BLaER1 treated with 17β-estradiol and CSF1 and Interleukin-3, amounts not matched to agents 10 nM and 100 nM (cell line): ENCODE results near the gene SDF2L1.

Source experiments
- H3K27ac ChIP-seq, 11 experiments: shearing (Covaris generic); formaldehyde crosslinking; 2 replicates each; pipeline ENCODE4 v1.8.1; 2022
- H3K27me3 ChIP-seq, 11 experiments: shearing (Covaris generic); formaldehyde crosslinking; 2 replicates each; pipeline ENCODE4 v1.8.1; 2022
- H3K36me3 ChIP-seq, 11 experiments: shearing (Covaris generic); formaldehyde crosslinking; 2 replicates each; pipeline ENCODE4 v1.8.1; 2022
- H3K4me1 ChIP-seq, 10 experiments: shearing (Covaris generic); formaldehyde crosslinking; 2 replicates each; pipeline ENCODE4 v1.8.1; 2022
- H3K4me2 ChIP-seq, 11 experiments: shearing (Covaris generic); formaldehyde crosslinking; 2 replicates each; pipeline ENCODE4 v1.8.1; 2022
- H3K4me3 ChIP-seq, 10 experiments: shearing (Covaris generic); formaldehyde crosslinking; 2 replicates each; pipeline ENCODE4 v1.8.1; 2022
- H3K9ac ChIP-seq, 11 experiments: shearing (Covaris generic); formaldehyde crosslinking; 2 replicates each; pipeline ENCODE4 v1.8.1; 2022
- H3K9me3 ChIP-seq, 11 experiments: shearing (Covaris generic); formaldehyde crosslinking; replicated peaks in 1 of 11; 2 replicates each; pipeline ENCODE4 v1.8.1; 2022
- H4K20me1 ChIP-seq, 11 experiments: shearing (Covaris generic); formaldehyde crosslinking; 2 replicates each; pipeline ENCODE4 v1.8.1; 2022
- Cebpa-rat ChIP-seq, 11 experiments: shearing (Covaris generic); IDR thresholded peaks; 2 replicates each; pipeline ENCODE4 v1.8.1; 2022

The SDF2L1 gene

GRCh38 chr22:21650280-21650679 lies 8.2 kb downstream of the SDF2L1 start:
- Histone ChIP-seq H3K4me2 (peak overlapping the region; percentile 88 to 99 (median 98)), H3K4me3 (peak overlapping the region in 6 of 10 experiments; percentile 77 to 85 (median 82); a peak in 7 of 20 replicates), H3K27ac (peak overlapping the region in 7 of 11 experiments; percentile 83 to 93 (median 88); a peak in 10 of 22 replicates), H3K27me3 (no peaks in the 10 kb centered on the region), H3K36me3 (peaks cover 23 to 69% (median 53%) of the 10 kb centered on the region in 11 experiments; a peak in 21 of 22 replicates), H3K4me1 (peaks cover 39 to 60% (median 49%) of the 10 kb centered on the region in 10 experiments), H4K20me1 (peaks cover 7 to 64% (median 16%) of the 10 kb centered on the region in 11 experiments; a peak in 15 of 22 replicates), H3K9me3 (no peaks in the 10 kb centered on the region), H3K9ac (peak overlapping the region in 9 of 11 experiments; percentile 79 to 92 (median 89); a peak in 14 of 22 replicates)
- TF ChIP-seq Cebpa-rat (IDR thresholded peaks at IDR 0.05) = no peak

DNA sequence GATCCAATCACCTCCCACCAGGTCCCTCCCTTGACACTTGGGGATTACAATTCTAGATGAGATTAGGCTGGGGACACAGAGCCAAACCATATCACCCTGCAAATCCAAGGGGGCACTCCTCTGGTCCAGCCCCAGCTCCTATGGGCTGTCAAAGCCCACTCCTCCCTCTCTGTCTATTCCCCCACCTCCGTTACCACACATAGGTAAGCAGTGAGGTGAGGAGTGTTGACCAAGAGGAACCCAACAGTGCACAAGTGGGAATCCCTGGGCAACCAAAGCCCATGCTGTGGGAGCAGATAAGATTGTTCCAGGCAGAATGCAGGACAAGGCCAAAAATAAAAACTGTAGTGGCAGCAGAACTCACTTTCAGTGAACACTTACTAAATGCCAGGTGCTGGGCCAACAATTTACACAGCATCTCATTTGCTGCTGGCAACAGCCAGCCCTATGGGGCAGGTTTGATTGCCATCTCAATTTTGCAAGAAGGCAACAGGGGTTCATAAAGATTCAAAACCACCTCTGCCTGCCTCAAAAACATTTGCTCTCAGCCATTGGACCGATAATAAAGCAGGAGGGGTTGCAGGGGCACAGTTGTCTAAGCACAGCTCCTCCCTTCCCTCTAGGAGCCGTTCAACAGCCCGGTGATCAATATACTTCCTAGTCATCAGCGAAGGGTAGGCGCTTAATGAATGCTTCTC lies 8.9 kb downstream of the SDF2L1 start:
- H3K4me2 ChIP-seq = peak overlapping the region; percentile 88 to 99 (median 98)
- no peaks in the 10 kb centered on the region for H3K9me3 ChIP-seq
- peak overlapping the region in 10 of 11 experiments; percentile 20 to 93 (median 86); a peak in 18 of 22 replicates for H3K27ac ChIP-seq
- peaks cover 19 to 64% (median 48%) of the 10 kb centered on the region in 11 experiments; a peak in 21 of 22 replicates for H3K36me3 ChIP-seq
- peaks cover 6 to 57% (median 16%) of the 10 kb centered on the region in 11 experiments; a peak in 15 of 22 replicates for H4K20me1 ChIP-seq
- H3K9ac ChIP-seq = peak overlapping the region; percentile 72 to 92 (median 88); a peak in 21 of 22 replicates
- TF ChIP-seq Cebpa-rat (IDR thresholded peaks at IDR 0.05) = no peak
- peak overlapping the region; percentile 63 to 86 (median 79) for H3K4me3 ChIP-seq
- H3K4me1 ChIP-seq = peaks cover 39 to 61% (median 50%) of the 10 kb centered on the region in 10 experiments
- no peaks in the 10 kb centered on the region for H3K27me3 ChIP-seq

GRCh38 chr22:21651521-21652009 lies 9.5 kb downstream of the SDF2L1 start:
- Histone ChIP-seq H3K27me3 (no peaks in the 10 kb centered on the region), H3K9ac (peak overlapping the region; percentile 72 to 92 (median 88); a peak in 21 of 22 replicates), H3K4me1 (peaks cover 39 to 61% (median 50%) of the 10 kb centered on the region in 10 experiments), H3K36me3 (peaks cover 14 to 58% (median 42%) of the 10 kb centered on the region in 11 experiments; a peak in 20 of 22 replicates), H3K27ac (peak overlapping the region in 10 of 11 experiments; percentile 20 to 93 (median 86); a peak in 18 of 22 replicates), H3K9me3 (no peaks in the 10 kb centered on the region), H3K4me2 (peak overlapping the region; percentile 88 to 99 (median 98)), H3K4me3 (peak overlapping the region; percentile 63 to 86 (median 79)), H4K20me1 (peaks cover 0 to 51% (median 10%) of the 10 kb centered on the region in 11 experiments; a peak in 15 of 22 replicates)
- TF ChIP-seq Cebpa-rat (IDR thresholded peaks at IDR 0.05) = no peak

GRCh38 chr22:21652010-21652546 lies 10.0 kb downstream of the SDF2L1 start:
- Histone ChIP-seq H4K20me1 (peaks cover 0 to 46% (median 7%) of the 10 kb centered on the region in 11 experiments; a peak in 15 of 22 replicates), H3K4me2 (peak overlapping the region; percentile 88 to 99 (median 98)), H3K4me1 (peaks cover 43 to 62% (median 54%) of the 10 kb centered on the region in 10 experiments), H3K27me3 (no peaks in the 10 kb centered on the region), H3K9ac (peak overlapping the region; percentile 72 to 92 (median 88)), H3K4me3 (peak overlapping the region; percentile 63 to 86 (median 79)), H3K9me3 (no peaks in the 10 kb centered on the region), H3K36me3 (peaks cover 14 to 54% (median 38%) of the 10 kb centered on the region in 11 experiments; a peak in 20 of 22 replicates), H3K27ac (peak overlapping the region in 10 of 11 experiments; percentile 49 to 93 (median 86); a peak in 20 of 22 replicates)
- TF ChIP-seq Cebpa-rat (IDR thresholded peaks at IDR 0.05) = no peak

DNA sequence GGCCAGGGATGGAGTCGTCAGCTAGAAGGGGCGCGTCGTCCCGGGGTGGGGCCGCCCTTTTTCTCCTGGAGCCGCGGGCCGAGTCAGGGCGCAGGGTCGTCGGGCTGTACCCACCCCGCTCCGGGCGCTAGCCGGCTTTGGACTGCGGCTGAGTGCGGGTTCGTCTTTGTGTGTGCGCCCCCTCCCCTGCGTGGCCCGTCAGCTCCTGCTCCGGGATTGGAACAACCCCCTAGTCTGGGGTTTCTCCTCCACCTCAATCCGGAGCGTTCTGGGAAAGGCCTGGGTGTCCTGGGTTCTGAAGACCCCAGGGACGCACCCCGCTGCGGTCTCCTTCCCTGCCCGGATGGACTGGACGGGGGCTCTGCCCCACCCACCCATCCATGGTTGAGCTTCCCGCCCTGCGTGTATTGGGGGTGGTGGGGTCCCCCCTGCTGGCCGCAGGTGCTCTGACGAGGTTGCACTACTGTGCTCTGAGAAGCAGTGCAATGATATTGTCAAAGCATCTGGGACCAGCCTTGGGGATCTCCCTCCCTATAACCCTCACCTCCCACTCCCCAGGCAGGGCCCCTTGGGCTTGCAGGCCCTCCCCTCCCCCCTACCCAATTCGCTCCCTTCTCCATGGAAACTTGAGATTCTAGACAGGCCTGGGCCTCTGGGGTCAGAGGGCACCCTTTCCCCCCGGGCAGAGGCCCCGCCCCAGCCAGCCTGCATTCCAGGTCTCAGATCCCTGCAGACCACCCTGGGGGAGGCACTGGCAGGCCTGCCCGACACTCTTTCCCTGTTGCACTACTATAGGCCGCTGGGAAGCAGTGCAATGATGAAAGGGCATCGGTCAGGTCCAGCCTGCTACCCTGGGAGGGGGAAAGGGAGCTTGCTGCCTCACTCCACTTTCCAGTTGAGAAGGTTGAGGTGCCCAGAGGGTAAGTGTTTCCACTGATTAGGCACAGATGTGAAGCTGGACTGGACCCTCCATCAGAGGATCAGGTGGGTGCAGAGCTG lies 10.7 kb downstream of the SDF2L1 start:
- no peak for TF ChIP-seq Cebpa-rat (IDR thresholded peaks at IDR 0.05)
- H3K27me3 ChIP-seq = no peaks in the 10 kb centered on the region
- peak overlapping the region; percentile 88 to 99 (median 98) for H3K4me2 ChIP-seq
- no peaks in the 10 kb centered on the region for H3K9me3 ChIP-seq
- H3K27ac ChIP-seq = peak overlapping the region in 10 of 11 experiments; percentile 49 to 93 (median 86); a peak in 20 of 22 replicates
- peak overlapping the region; percentile 72 to 92 (median 88) for H3K9ac ChIP-seq
- H3K4me1 ChIP-seq = peaks cover 45 to 64% (median 56%) of the 10 kb centered on the region in 10 experiments
- peak overlapping the region; percentile 63 to 86 (median 79) for H3K4me3 ChIP-seq
- peaks cover 14 to 48% (median 35%) of the 10 kb centered on the region in 11 experiments; a peak in 20 of 22 replicates for H3K36me3 ChIP-seq
- H4K20me1 ChIP-seq = peaks cover 0 to 38% (median 6%) of the 10 kb centered on the region in 11 experiments; a peak in 10 of 22 replicates

DNA sequence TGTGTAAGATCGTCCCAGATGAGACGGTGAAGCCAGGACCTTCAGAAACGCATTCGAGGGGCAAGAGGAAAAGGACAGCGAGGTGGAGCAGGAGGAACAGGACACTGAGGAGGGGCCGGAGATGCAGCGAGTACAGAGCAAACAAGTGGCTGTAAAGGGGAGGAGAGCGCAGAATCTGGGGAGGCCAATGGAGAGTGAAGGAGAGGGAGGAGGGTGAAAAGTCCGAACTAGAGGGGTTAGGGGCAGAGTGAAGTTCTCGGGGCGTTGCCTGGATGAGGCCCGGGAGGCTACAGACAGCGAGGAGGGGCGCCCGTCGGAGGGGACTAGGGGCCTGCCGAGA lies 14.9 kb downstream of the SDF2L1 start:
- H3K27me3 ChIP-seq = no peaks in the 10 kb centered on the region
- peaks cover 29 to 65% (median 59%) of the 10 kb centered on the region in 10 experiments for H3K4me1 ChIP-seq
- H3K9ac ChIP-seq = peak overlapping the region in 10 of 11 experiments; percentile 64 to 83 (median 77); a peak in 19 of 22 replicates
- peak overlapping the region; percentile 81 to 99 (median 92) for H3K4me2 ChIP-seq
- no peak for TF ChIP-seq Cebpa-rat (IDR thresholded peaks at IDR 0.05)
- H3K27ac ChIP-seq = peak overlapping the region in 9 of 11 experiments; percentile 39 to 79 (median 68); a peak in 17 of 22 replicates
- H4K20me1 ChIP-seq = peaks cover 0 to 5% (median 0%) of the 10 kb centered on the region in 11 experiments; a peak in 3 of 22 replicates
- peak overlapping the region; percentile 62 to 78 (median 72); a peak in 19 of 20 replicates for H3K4me3 ChIP-seq
- H3K36me3 ChIP-seq = peaks cover 0 to 24% (median 19%) of the 10 kb centered on the region in 11 experiments; a peak in 14 of 22 replicates
- H3K9me3 ChIP-seq = no peaks in the 10 kb centered on the region

GRCh38 chr22:21657360-21658032 lies 15.4 kb downstream of the SDF2L1 start:
- H4K20me1 ChIP-seq = peaks cover 0 to 5% (median 0%) of the 10 kb centered on the region in 11 experiments; a peak in 3 of 22 replicates
- H3K4me2 ChIP-seq = peak overlapping the region; percentile 81 to 99 (median 92)
- TF ChIP-seq Cebpa-rat (IDR thresholded peaks at IDR 0.05) = no peak
- H3K9me3 ChIP-seq = no peaks in the 10 kb centered on the region
- H3K36me3 ChIP-seq = peaks cover 0 to 24% (median 19%) of the 10 kb centered on the region in 11 experiments; a peak in 14 of 22 replicates
- peak overlapping the region; percentile 62 to 78 (median 72) for H3K4me3 ChIP-seq
- H3K9ac ChIP-seq = peak overlapping the region; percentile 64 to 83 (median 76); a peak in 21 of 22 replicates
- peaks cover 27 to 63% (median 58%) of the 10 kb centered on the region in 10 experiments for H3K4me1 ChIP-seq
- no peaks in the 10 kb centered on the region for H3K27me3 ChIP-seq
- H3K27ac ChIP-seq = peak overlapping the region in 9 of 11 experiments; percentile 39 to 79 (median 68); a peak in 17 of 22 replicates
